Vagina (tissue), 2 donors: Measurements from ENCODE around the gene PARP11. TPM values are rescaled to one million over a fixed set of nuclear protein-coding genes. Genes with fewer than 3 reads are reported as not detected.

Experiments
- DNase-seq, 2 donors: peaks; one replicate each; pipeline ENCODE4 v3.0.0-alpha.2; 2017; ENCODE audit errors: extremely low spot score in 2 of 2
- H3K27ac ChIP-seq: fragments of 200-600 bp; sonication (generic); one replicate; pipeline ENCODE4 v1.5.1; 2019
- H3K27me3 ChIP-seq: fragments of 200-600 bp; sonication (generic); one replicate; pipeline ENCODE4 v1.5.1; 2019
- H3K36me3 ChIP-seq, 2 donors: fragments of 200-600 bp; sonication (generic); one replicate each; pipeline ENCODE4 v1.5.1; 2017 to 2019
- H3K4me1 ChIP-seq: fragments of 200-600 bp; sonication (generic); one replicate; pipeline ENCODE4 v1.5.1; 2019
- H3K4me3 ChIP-seq, 2 donors: fragments of 200-600 bp; sonication (generic); 1 replicate in 1 of 2; 2 replicates in 1 of 2; pipeline ENCODE4 v1.5.1; 2016 to 2019
- H3K9me3 ChIP-seq: fragments of 200-600 bp; sonication (generic); one replicate; pipeline ENCODE4 v1.5.1; 2019
- CTCF ChIP-seq, 3 experiments: fragments of 450-650 bp in 2 of 3; fragments of 200-600 bp in 1 of 3; sonication (generic) in 1 of 3; IDR thresholded peaks; one replicate each; pipeline ENCODE4 v1.5.1; 2017 to 2019; ENCODE audit warnings: antibody characterized with exemption in 3 of 3, mild to moderate bottlenecking in 2 of 3, moderate library complexity in 2 of 3
- POLR2A ChIP-seq, 2 donors: fragments of 450-650 bp; IDR thresholded peaks; one replicate each; pipeline ENCODE4 v1.6.1; 2017; ENCODE audit warnings: antibody characterized with exemption in 2 of 2, mild to moderate bottlenecking in 2 of 2, moderate library complexity in 2 of 2
- POLR2AphosphoS5 ChIP-seq, 2 donors: sonication (generic); formaldehyde crosslinking; IDR thresholded peaks; one replicate each; pipeline ENCODE4 v1.9.0; 2017; ENCODE audit warnings: antibody characterized with exemption in 2 of 2, mild to moderate bottlenecking in 2 of 2, low read depth in 1 of 2; ENCODE audit not compliant: insufficient read depth in 1 of 2
- intact Hi-C: fragments of 100-400 bp; cut with DNase I; formaldehyde crosslinking; loops from one replicate; pipeline ENCODE4 v1.15.1; 2023
- total RNA-seq: library from RNA; depleted of rRNA; stranded (reverse); fragments of >200 nt; gene quantifications from one replicate; pipeline ENCODE4 v1.2.3, GENCODE V29; 2016

The PARP11 gene
- total RNA-seq, 1 donor from 2014 or later = 2.7 TPM

GRCh38 chr12:3920351-3921150, 47.4 kb upstream of the PARP11 start:
- Histone ChIP-seq H3K9me3 (no peaks in the 10 kb centered on the region), H3K27ac (no peak overlapping the region), H3K36me3 (no peaks in the 10 kb centered on the region), H3K4me1 (no peaks in the 10 kb centered on the region), H3K4me3 (no peak overlapping the region), H3K27me3 (no peaks in the 10 kb centered on the region)
- TF ChIP-seq POLR2A (IDR thresholded peaks at IDR 0.05) = no peak
- TF ChIP-seq POLR2AphosphoS5 (IDR thresholded peaks at IDR 0.05; ENCODE audit: insufficient read depth in 1 of 2, low read depth in 1 of 2) = no peak
- no peak for DNase-seq
- intact Hi-C loops = no loop called here

GRCh38 chr12:3913278-3913677, 40.1 kb upstream of the PARP11 start:
- TF ChIP-seq POLR2A (IDR thresholded peaks at IDR 0.05) (no peak), POLR2AphosphoS5 (IDR thresholded peaks at IDR 0.05; ENCODE audit: insufficient read depth in 1 of 2, low read depth in 1 of 2) (no peak), CTCF (IDR thresholded peaks at IDR 0.05) (no peak)
- no peak overlapping the region for H3K4me3 ChIP-seq
- H3K9me3 ChIP-seq = no peaks in the 10 kb centered on the region
- intact Hi-C loops = no loop called here
- DNase-seq = no peak
- H3K27ac ChIP-seq = no peak overlapping the region
- no peaks in the 10 kb centered on the region for H3K4me1 ChIP-seq
- no peaks in the 10 kb centered on the region for H3K36me3 ChIP-seq
- no peaks in the 10 kb centered on the region for H3K27me3 ChIP-seq

GRCh38 chr12:3912863-3913262, 39.7 kb upstream of the PARP11 start:
- intact Hi-C loops = no loop called here
- H3K9me3 ChIP-seq = no peaks in the 10 kb centered on the region
- H3K4me1 ChIP-seq = no peaks in the 10 kb centered on the region
- no peak for DNase-seq
- no peaks in the 10 kb centered on the region for H3K36me3 ChIP-seq
- no peak overlapping the region for H3K27ac ChIP-seq
- no peak overlapping the region for H3K4me3 ChIP-seq
- TF ChIP-seq POLR2AphosphoS5 (IDR thresholded peaks at IDR 0.05; ENCODE audit: insufficient read depth in 1 of 2, low read depth in 1 of 2) = no peak
- TF ChIP-seq POLR2A (IDR thresholded peaks at IDR 0.05) = no peak
- no peak for TF ChIP-seq CTCF (IDR thresholded peaks at IDR 0.05)
- no peaks in the 10 kb centered on the region for H3K27me3 ChIP-seq

- H3K27ac ChIP-seq = no peak overlapping the region
- H3K9me3 ChIP-seq = no peaks in the 10 kb centered on the region
- TF ChIP-seq POLR2A (IDR thresholded peaks at IDR 0.05) (no peak), CTCF (IDR thresholded peaks at IDR 0.05) (no peak), POLR2AphosphoS5 (IDR thresholded peaks at IDR 0.05; ENCODE audit: insufficient read depth in 1 of 2, low read depth in 1 of 2) (no peak)
- no peaks in the 10 kb centered on the region for H3K4me1 ChIP-seq
- no peaks in the 10 kb centered on the region for H3K36me3 ChIP-seq
- DNase-seq = no peak
- no peaks in the 10 kb centered on the region for H3K27me3 ChIP-seq
- intact Hi-C loops = no loop called here
- H3K4me3 ChIP-seq = no peak overlapping the region
These were observed 38.2 kb upstream of the PARP11 start for GRCh38 chr12:3911409-3911808.

GRCh38 chr12:3905664-3906063, 32.5 kb upstream of the PARP11 start:
- no peaks in the 10 kb centered on the region for H3K9me3 ChIP-seq
- no peaks in the 10 kb centered on the region for H3K27me3 ChIP-seq
- H3K4me1 ChIP-seq = no peaks in the 10 kb centered on the region
- TF ChIP-seq POLR2AphosphoS5 (IDR thresholded peaks at IDR 0.05; ENCODE audit: insufficient read depth in 1 of 2, low read depth in 1 of 2) (no peak), POLR2A (IDR thresholded peaks at IDR 0.05) (no peak), CTCF (IDR thresholded peaks at IDR 0.05) (no peak)
- intact Hi-C loops = no loop called here
- DNase-seq = no peak
- no peak overlapping the region for H3K4me3 ChIP-seq
- H3K27ac ChIP-seq = no peak overlapping the region
- no peaks in the 10 kb centered on the region for H3K36me3 ChIP-seq
